Progenitor cell of endocrine pancreas (in vitro differentiated cells): Measurements from ENCODE around the gene GABRD. TPM values are rescaled to one million over a fixed set of nuclear protein-coding genes. Genes with fewer than 3 reads are reported as not detected.
A peak's percentile ranks its signal among the peaks of the same experiment; 100 is the strongest.

Experiments used
- DNase-seq: peaks from one replicate; pipeline ENCODE4 v3.0.0; 2021; ENCODE audit warnings: low spot score; ENCODE audit not compliant: unreplicated experiment
- H3K27ac Mint-ChIP-seq: 2 replicates; pipeline ENCODE4 v1.8.0; 2021; ENCODE audit warnings: mild to moderate bottlenecking, moderate library complexity, mixed read lengths
- H3K27me3 Mint-ChIP-seq: 2 replicates; pipeline ENCODE4 v1.8.0; 2021; ENCODE audit warnings: mixed read lengths
- H3K36me3 Mint-ChIP-seq: 2 replicates; pipeline ENCODE4 v1.8.0; 2022; ENCODE audit warnings: mixed read lengths; ENCODE audit not compliant: insufficient read depth
- H3K4me1 Mint-ChIP-seq: 2 replicates; pipeline ENCODE4 v1.8.0; 2021; ENCODE audit warnings: low read depth, mixed read lengths
- H3K4me3 Mint-ChIP-seq: 2 replicates; pipeline ENCODE4 v1.8.0; 2021; ENCODE audit warnings: low read depth, mild to moderate bottlenecking, moderate library complexity, mixed read lengths
- H3K9me3 Mint-ChIP-seq: 2 replicates; pipeline ENCODE4 v1.8.0; 2021; ENCODE audit warnings: low read depth, mixed read lengths
- CTCF ChIP-seq: fragments of 200-600 bp; sonication (generic); IDR thresholded peaks from one replicate; pipeline ENCODE4 v1.5.0; 2021; ENCODE audit warnings: antibody characterized with exemption, mild to moderate bottlenecking; ENCODE audit not compliant: unreplicated experiment
- total RNA-seq: library from RNA; stranded (reverse); gene quantifications from 2 replicates; pipeline ENCODE4 v1.2.1, GENCODE V29; 2021

The GABRD gene
- total RNA-seq, 1 donor from 2014 or later: not detected

- peak overlapping the region; percentile 77 for H3K4me3 Mint-ChIP-seq
- H3K36me3 Mint-ChIP-seq: peaks cover 2% of the 10 kb centered on the region
- no peak overlapping the region for H3K27ac Mint-ChIP-seq
- TF ChIP-seq CTCF: no peak
- DNase-seq: no peak
- H3K27me3 Mint-ChIP-seq: peaks cover 5% of the 10 kb centered on the region
- no peaks in the 10 kb centered on the region for H3K9me3 Mint-ChIP-seq
- H3K4me1 Mint-ChIP-seq: peaks cover 9% of the 10 kb centered on the region
Measured at GRCh38 chr1:2050461-2050792, 31.3 kb downstream of the GABRD start.

GRCh38 chr1:2050793-2051682 lies 31.9 kb downstream of the GABRD start:
- H3K9me3 Mint-ChIP-seq: no peaks in the 10 kb centered on the region
- peak overlapping the region; percentile 77 for H3K4me3 Mint-ChIP-seq
- H3K27me3 Mint-ChIP-seq: no peaks in the 10 kb centered on the region
- no peak for TF ChIP-seq CTCF
- H3K36me3 Mint-ChIP-seq: peaks cover 4% of the 10 kb centered on the region
- H3K4me1 Mint-ChIP-seq: peaks cover 9% of the 10 kb centered on the region
- H3K27ac Mint-ChIP-seq: peak overlapping the region; percentile 69
- DNase-seq: peak; percentile 38

GRCh38 chr1:2052054-2052679 lies 33.0 kb downstream of the GABRD start:
- Mint-ChIP-seq H3K4me1 (peaks cover 9% of the 10 kb centered on the region), H3K27me3 (no peaks in the 10 kb centered on the region), H3K27ac (no peak overlapping the region), H3K4me3 (peak overlapping the region; percentile 77), H3K9me3 (no peaks in the 10 kb centered on the region), H3K36me3 (peaks cover 4% of the 10 kb centered on the region)
- TF ChIP-seq CTCF: no peak
- DNase-seq: no peak

GRCh38 chr1:2052756-2053155 lies 33.6 kb downstream of the GABRD start:
- no peak for DNase-seq
- Mint-ChIP-seq H3K27ac (no peak overlapping the region), H3K27me3 (no peaks in the 10 kb centered on the region), H3K4me1 (peaks cover 9% of the 10 kb centered on the region), H3K36me3 (peaks cover 4% of the 10 kb centered on the region), H3K4me3 (peak overlapping the region; percentile 59), H3K9me3 (no peaks in the 10 kb centered on the region)
- no peak for TF ChIP-seq CTCF

- Mint-ChIP-seq H3K36me3 (peaks cover 4% of the 10 kb centered on the region), H3K9me3 (no peaks in the 10 kb centered on the region), H3K4me3 (peak overlapping the region; percentile 36), H3K27me3 (no peaks in the 10 kb centered on the region), H3K27ac (no peak overlapping the region), H3K4me1 (peaks cover 9% of the 10 kb centered on the region)
- no peak for TF ChIP-seq CTCF
- DNase-seq: no peak
Measured at GRCh38 chr1:2053217-2053616, 34.1 kb downstream of the GABRD start.
